Liver (tissue), 9 donors: ENCODE data around the gene UBD. TPM values are rescaled to one million over a fixed set of nuclear protein-coding genes. Genes with fewer than 3 reads are reported as not detected.

Experiments used
- DNase-seq: peaks from one replicate; pipeline ENCODE4 v3.0.0-alpha.2; 2017; ENCODE audit warnings: low spot score
- H3K27ac ChIP-seq, 2 donors: one replicate each; pipeline ENCODE4 v1.7.0; 2013; ENCODE audit warnings: inconsistent platforms in 2 of 2, low read length in 2 of 2, control low read depth in 1 of 2, low read depth in 1 of 2, mild to moderate bottlenecking in 1 of 2
- H3K27me3 ChIP-seq, 4 donors: one replicate each; pipeline versions ENCODE4 v1.6.1 to v1.7.0; 2013; ENCODE audit warnings: low read length in 3 of 4, inconsistent platforms in 1 of 4, mild to moderate bottlenecking in 1 of 4, moderate library complexity in 1 of 4; ENCODE audit not compliant: control insufficient read depth in 4 of 4, insufficient read depth in 4 of 4
- H3K36me3 ChIP-seq, 4 donors: one replicate each; pipeline versions ENCODE4 v1.6.1 to v1.7.0; 2013; ENCODE audit warnings: low read length in 3 of 4, mild to moderate bottlenecking in 3 of 4, low read depth in 1 of 4, moderate library complexity in 1 of 4; ENCODE audit not compliant: control insufficient read depth in 4 of 4, insufficient read depth in 3 of 4
- H3K4me1 ChIP-seq, 4 donors: one replicate each; pipeline versions ENCODE4 v1.6.1 to v1.7.0; 2013; ENCODE audit warnings: low read length in 3 of 4, mild to moderate bottlenecking in 3 of 4, moderate library complexity in 1 of 4; ENCODE audit not compliant: control insufficient read depth in 4 of 4, insufficient read depth in 4 of 4
- H3K4me3 ChIP-seq, 3 donors: one replicate each; pipeline versions ENCODE4 v1.6.1 to v1.7.0; 2013; ENCODE audit warnings: low read length in 3 of 3, control low read depth in 1 of 3, low read depth in 1 of 3, mild to moderate bottlenecking in 1 of 3
- H3K9ac ChIP-seq, 2 donors: one replicate each; pipeline ENCODE4 v1.7.0; 2013; ENCODE audit warnings: low read length in 2 of 2, mild to moderate bottlenecking in 2 of 2, moderate library complexity in 2 of 2, control low read depth in 1 of 2, low read depth in 1 of 2
- H3K9me3 ChIP-seq, 4 donors: one replicate each; pipeline versions ENCODE4 v1.6.1 to v1.7.0; 2013; ENCODE audit warnings: low read length in 3 of 4; ENCODE audit not compliant: control insufficient read depth in 4 of 4
- EGR1 ChIP-seq, 2 donors: IDR thresholded peaks; 2 replicates each; pipeline ENCODE4 v1.6.1; 2016 to 2018; ENCODE audit warnings: antibody characterized with exemption in 2 of 2, low read depth in 2 of 2
- FOXA1 ChIP-seq: IDR thresholded peaks from 2 replicates; pipeline ENCODE4 v1.6.1; 2016; ENCODE audit warnings: antibody characterized with exemption
- GABPA ChIP-seq, 2 donors: IDR thresholded peaks in 1 of 2; conservative IDR thresholded peaks in 1 of 2; 2 replicates each; pipeline ENCODE4 v1.6.1; 2016; ENCODE audit warnings: antibody characterized with exemption in 2 of 2, mild to moderate bottlenecking in 1 of 2, moderate library complexity in 1 of 2
- HNF4A ChIP-seq, 2 donors: conservative IDR thresholded peaks; 2 replicates each; pipeline ENCODE4 v1.6.1; 2016; ENCODE audit warnings: antibody characterized with exemption in 2 of 2, mild to moderate bottlenecking in 2 of 2
- HNF4G ChIP-seq: IDR thresholded peaks from 2 replicates; pipeline ENCODE4 v1.6.1; 2016; ENCODE audit warnings: antibody characterized with exemption
- NR2F2 ChIP-seq: IDR thresholded peaks from 2 replicates; pipeline ENCODE4 v1.6.1; 2016; ENCODE audit warnings: antibody characterized with exemption
- SP1 ChIP-seq: IDR thresholded peaks from 2 replicates; pipeline ENCODE4 v1.6.1; 2018; ENCODE audit warnings: antibody characterized with exemption, mild to moderate bottlenecking
- TAF1 ChIP-seq: conservative IDR thresholded peaks from 2 replicates; pipeline ENCODE4 v1.6.1; 2016; ENCODE audit warnings: antibody characterized with exemption, mild to moderate bottlenecking
- YY1 ChIP-seq: IDR thresholded peaks from 2 replicates; pipeline ENCODE4 v1.6.1; 2016; ENCODE audit warnings: antibody characterized with exemption, mild to moderate bottlenecking
- WGBS: extraction: QIAGEN DNeasy Blood & Tissue Kit; methylation state at CpG from one replicate; pipeline ENCODE4 v1.1.7; 2013; 5-methylcytosine and 5-hydroxymethylcytosine counted together
- polyA plus RNA-seq, 2 donors: library from polyadenylated mRNA; stranded (reverse) in 1 of 2; unstranded in 1 of 2; fragments of 200-250 nt in 1 of 2; fragments of >200 nt in 1 of 2; fragmentation: Nextera tagmentation in 1 of 2; extraction: Ambion mirVana in 1 of 2; gene quantifications; one replicate each; pipeline versions ENCODE4 v1.2.1 to v1.2.3, GENCODE V29; 2013 to 2015
- total RNA-seq, 2 donors: library from RNA; depleted of rRNA; stranded (reverse); fragments of >200 nt; gene quantifications; one replicate each; pipeline ENCODE4 v1.2.3, GENCODE V29; 2014
- TF ChIP-seq, protein P1 (sequence below): IDR thresholded peaks from 2 replicates; pipeline ENCODE4 v1.6.1; 2016; ENCODE audit warnings: antibody characterized with exemption
- TF ChIP-seq, protein P2 (sequence below): fragments of 150-350 bp; IDR thresholded peaks from 2 replicates; pipeline ENCODE4 v1.5.1; 2017; ENCODE audit warnings: improper control_type of control experiment, low read depth, low read length; ENCODE audit not compliant: missing input control
- TF ChIP-seq, protein P3 (sequence below): IDR thresholded peaks from 2 replicates; pipeline ENCODE4 v1.6.1; 2016; ENCODE audit warnings: antibody characterized with exemption
- donor health status: healthy.
- donor health status: healthy.
- donor health status: healthy.
- donor health status: healthy.
- donor health status: healthy.

Gene UBD
- total and polyA plus RNA-seq, 4 donors = 7.0 to 35.1 (median 28.1) TPM

DNA sequence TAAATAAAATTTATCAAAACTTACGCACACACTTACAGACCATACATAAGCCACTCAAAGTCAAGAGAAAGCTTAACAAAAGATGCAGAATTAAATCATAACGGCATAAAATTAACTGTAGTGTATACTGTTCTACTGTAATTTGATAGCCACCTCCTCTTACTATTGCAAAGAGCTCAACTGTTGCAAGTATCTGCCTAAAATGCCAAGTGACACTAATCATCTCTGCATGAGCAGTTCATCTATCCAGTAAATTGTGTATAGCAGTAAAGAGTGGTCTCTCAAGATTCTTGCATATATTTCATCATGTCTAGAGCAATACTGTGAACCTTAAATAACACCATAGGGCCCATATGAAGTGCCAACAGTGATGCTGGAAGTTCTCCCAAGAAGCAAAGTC, 37.7 kb upstream of the UBD start (continued):
- no peak for TF ChIP-seq NR2F2
- no peak for TF ChIP-seq HNF4G

GRCh38 chr6:29596381-29596900, 36.9 kb upstream of the UBD start:
- H3K4me3 ChIP-seq = no peak overlapping the region
- no peak for DNase-seq
- H3K36me3 ChIP-seq = no peaks in the 10 kb centered on the region
- H3K9ac ChIP-seq = no peak overlapping the region
- TF ChIP-seq, protein P1, sequence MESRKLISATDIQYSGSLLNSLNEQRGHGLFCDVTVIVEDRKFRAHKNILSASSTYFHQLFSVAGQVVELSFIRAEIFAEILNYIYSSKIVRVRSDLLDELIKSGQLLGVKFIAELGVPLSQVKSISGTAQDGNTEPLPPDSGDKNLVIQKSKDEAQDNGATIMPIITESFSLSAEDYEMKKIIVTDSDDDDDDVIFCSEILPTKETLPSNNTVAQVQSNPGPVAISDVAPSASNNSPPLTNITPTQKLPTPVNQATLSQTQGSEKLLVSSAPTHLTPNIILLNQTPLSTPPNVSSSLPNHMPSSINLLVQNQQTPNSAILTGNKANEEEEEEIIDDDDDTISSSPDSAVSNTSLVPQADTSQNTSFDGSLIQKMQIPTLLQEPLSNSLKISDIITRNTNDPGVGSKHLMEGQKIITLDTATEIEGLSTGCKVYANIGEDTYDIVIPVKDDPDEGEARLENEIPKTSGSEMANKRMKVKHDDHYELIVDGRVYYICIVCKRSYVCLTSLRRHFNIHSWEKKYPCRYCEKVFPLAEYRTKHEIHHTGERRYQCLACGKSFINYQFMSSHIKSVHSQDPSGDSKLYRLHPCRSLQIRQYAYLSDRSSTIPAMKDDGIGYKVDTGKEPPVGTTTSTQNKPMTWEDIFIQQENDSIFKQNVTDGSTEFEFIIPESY = no peak
- TF ChIP-seq, protein P2, sequence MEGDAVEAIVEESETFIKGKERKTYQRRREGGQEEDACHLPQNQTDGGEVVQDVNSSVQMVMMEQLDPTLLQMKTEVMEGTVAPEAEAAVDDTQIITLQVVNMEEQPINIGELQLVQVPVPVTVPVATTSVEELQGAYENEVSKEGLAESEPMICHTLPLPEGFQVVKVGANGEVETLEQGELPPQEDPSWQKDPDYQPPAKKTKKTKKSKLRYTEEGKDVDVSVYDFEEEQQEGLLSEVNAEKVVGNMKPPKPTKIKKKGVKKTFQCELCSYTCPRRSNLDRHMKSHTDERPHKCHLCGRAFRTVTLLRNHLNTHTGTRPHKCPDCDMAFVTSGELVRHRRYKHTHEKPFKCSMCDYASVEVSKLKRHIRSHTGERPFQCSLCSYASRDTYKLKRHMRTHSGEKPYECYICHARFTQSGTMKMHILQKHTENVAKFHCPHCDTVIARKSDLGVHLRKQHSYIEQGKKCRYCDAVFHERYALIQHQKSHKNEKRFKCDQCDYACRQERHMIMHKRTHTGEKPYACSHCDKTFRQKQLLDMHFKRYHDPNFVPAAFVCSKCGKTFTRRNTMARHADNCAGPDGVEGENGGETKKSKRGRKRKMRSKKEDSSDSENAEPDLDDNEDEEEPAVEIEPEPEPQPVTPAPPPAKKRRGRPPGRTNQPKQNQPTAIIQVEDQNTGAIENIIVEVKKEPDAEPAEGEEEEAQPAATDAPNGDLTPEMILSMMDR = no peak
- TF ChIP-seq HNF4G (no peak), SP1 (no peak)
- WGBS = 90% methylated on average over 6 of the region's 6 CpGs
- H3K27ac ChIP-seq = no peak overlapping the region
- peaks cover 0 to 5% (median 2%) of the 10 kb centered on the region in 4 donors for H3K27me3 ChIP-seq
- H3K4me1 ChIP-seq = no peaks in the 10 kb centered on the region
- H3K9me3 ChIP-seq = no peaks in the 10 kb centered on the region

- WGBS = 43% methylated on average over 4 of the region's 4 CpGs
- no peak for DNase-seq
- Histone ChIP-seq H3K4me1 (no peaks in the 10 kb centered on the region), H3K36me3 (no peaks in the 10 kb centered on the region), H3K27ac (no peak overlapping the region), H3K27me3 (peaks cover 0 to 6% (median 2%) of the 10 kb centered on the region in 4 donors), H3K9ac (no peak overlapping the region), H3K9me3 (no peaks in the 10 kb centered on the region), H3K4me3 (no peak overlapping the region)
- TF ChIP-seq SP1 (no peak), GABPA (IDR thresholded peaks at IDR 0.05 in 1 of 2, conservative IDR thresholded peaks at IDR 0.05 in 1 of 2) (no peak), HNF4A (conservative IDR thresholded peaks at IDR 0.05) (no peak), FOXA1 (no peak), YY1 (no peak), EGR1 (IDR thresholded peaks at IDR 0.05; ENCODE audit: low read depth in 2 of 2) (no peak), HNF4G (no peak), TAF1 (no peak)
- TF ChIP-seq, protein P2 = no peak
- TF ChIP-seq, protein P3, sequence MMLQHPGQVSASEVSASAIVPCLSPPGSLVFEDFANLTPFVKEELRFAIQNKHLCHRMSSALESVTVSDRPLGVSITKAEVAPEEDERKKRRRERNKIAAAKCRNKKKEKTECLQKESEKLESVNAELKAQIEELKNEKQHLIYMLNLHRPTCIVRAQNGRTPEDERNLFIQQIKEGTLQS = no peak
These were observed 33.8 kb upstream of the UBD start for GRCh38 chr6:29593199-29593855.
